GM12878 (cell line): ENCODE measurements around the gene IFT22. TPM values are rescaled to one million over a fixed set of nuclear protein-coding genes. Genes with fewer than 3 reads are reported as not detected.

Experiments
- ATF3 ChIP-seq: IDR thresholded peaks from 2 replicates; pipeline ENCODE4 v1.6.1; 2011; ENCODE audit warnings: low read depth, mild to moderate bottlenecking, low read length, moderate library complexity, borderline replicate concordance; ENCODE audit errors: extremely low read depth
- CEBPZ ChIP-seq: fragments of 150-350 bp; IDR thresholded peaks from 2 replicates; pipeline ENCODE4 v1.6.1; 2016; ENCODE audit warnings: low read depth, low read length
- EED ChIP-seq: sonication (generic); IDR thresholded peaks from 2 replicates; pipeline ENCODE4 v1.6.1; 2016; ENCODE audit warnings: antibody characterized with exemption, low read depth
- NKRF ChIP-seq: fragments of 450-650 bp; conservative IDR thresholded peaks from 2 replicates; pipeline ENCODE4 v1.6.1; 2017; ENCODE audit warnings: mild to moderate bottlenecking, moderate library complexity
- SMAD1 ChIP-seq: fragments of 450-650 bp; IDR thresholded peaks from 2 replicates; pipeline ENCODE4 v1.6.1; 2018; ENCODE audit warnings: mild to moderate bottlenecking, low read depth; ENCODE audit not compliant: partially characterized antibody
- SMARCA5 ChIP-seq: fragments of 450-650 bp; IDR thresholded peaks from 2 replicates; pipeline ENCODE4 v1.6.1; 2017; ENCODE audit warnings: mild to moderate bottlenecking
- SPI1 ChIP-seq: IDR thresholded peaks from 2 replicates; pipeline ENCODE4 v1.6.1; 2011; ENCODE audit warnings: low read depth, mild to moderate bottlenecking, low read length, moderate library complexity, borderline replicate concordance; ENCODE audit not compliant: insufficient read depth
- WRNIP1 ChIP-seq: IDR thresholded peaks from 2 replicates; pipeline ENCODE4 v1.6.1; 2011; ENCODE audit warnings: low read depth, low read length, improper control_type of control experiment, borderline replicate concordance
- ZBTB11 ChIP-seq: fragments of 450-650 bp; formaldehyde crosslinking; IDR thresholded peaks from 2 replicates; pipeline ENCODE4 v1.5.0; 2022; ENCODE audit warnings: mild to moderate bottlenecking, missing genetic modification characterization
- ZNF687 ChIP-seq: fragments of 450-650 bp; IDR thresholded peaks from 2 replicates; pipeline ENCODE4 v1.6.1; 2017; ENCODE audit warnings: mild to moderate bottlenecking, moderate library complexity
- polyA plus RNA-seq, 11 experiments: library from polyadenylated mRNA; depleted of rRNA in 4 of 11; unstranded in 6 of 11; stranded (reverse) in 5 of 11; fragments of >200 nt; fragmentation: Nextera tagmentation in 4 of 11; fragmentation: Illumina TruSeq in 1 of 11; extraction: Ambion mirVana in 4 of 11; extraction: Trizol in 1 of 11; gene quantifications; 1 replicate in 1 of 11; 2 replicates in 10 of 11; pipeline versions ENCODE4 v1.2.1 to v1.2.3, GENCODE V29; 2011 to 2016; ENCODE audit warnings: inconsistent platforms in 2 of 11, missing spikeins in 2 of 11, low read depth in 1 of 11
- total RNA-seq, 4 experiments: library from RNA; depleted of rRNA in 3 of 4; stranded (reverse); fragments of >200 nt in 3 of 4; fragmentation: Illumina TruSeq in 1 of 4; extraction: Trizol in 1 of 4; gene quantifications; 2 replicates each; pipeline versions ENCODE4 v1.2.1 to v1.2.3, GENCODE V29; 2013 to 2021

IFT22 gene
- total and polyA plus RNA-seq, 10 of the 15 experiments (the other 5 are each of a cell fraction or from before 2014, with no cell fraction given), result 10.1 to 25.7 (median 19.0) TPM

- TF ChIP-seq ZNF687, result no peak
- TF ChIP-seq NKRF, result no peak
- no peak for TF ChIP-seq SMAD1
- no peak for TF ChIP-seq WRNIP1
- TF ChIP-seq CEBPZ, result no peak
- TF ChIP-seq ZBTB11, result no peak
- no peak for TF ChIP-seq EED
- no peak for TF ChIP-seq ATF3
- TF ChIP-seq SPI1, result no peak
- TF ChIP-seq SMARCA5, result no peak
These were observed 41.7 kb upstream of the IFT22 start (continued) for GRCh38 chr7:101363196-101363733.
